Smooth muscle cell (in vitro differentiated cells): ENCODE results near the gene SIX5. TPM values are rescaled to one million over a fixed set of nuclear protein-coding genes. Genes with fewer than 3 reads are reported as not detected.

Experiments
- DNase-seq: peaks from one replicate; lab custom pipeline; 2025; ENCODE audit not compliant: unreplicated experiment; lab: John Stamatoyannopoulos, UW
- H2AFZ ChIP-seq: fragments of 200-600 bp; sonication (generic); 2 replicates; pipeline ENCODE4 v1.6.0; 2016; ENCODE audit warnings: antibody characterized with exemption, low read depth, mild to moderate bottlenecking
- H3F3A ChIP-seq: fragments of 200-600 bp; sonication (generic); 2 replicates; pipeline ENCODE4 v1.6.0; 2017; ENCODE audit warnings: antibody characterized with exemption, low read depth
- H3K27ac ChIP-seq: fragments of 200-600 bp; sonication (generic); 2 replicates; pipeline ENCODE4 v1.5.1; 2016; ENCODE audit warnings: low read depth, mild to moderate bottlenecking
- H3K27me3 ChIP-seq: fragments of 200-600 bp; sonication (generic); 2 replicates; pipeline ENCODE4 v1.6.1; 2016; ENCODE audit warnings: low read depth, mild to moderate bottlenecking
- H3K36me3 ChIP-seq: fragments of 200-600 bp; sonication (generic); 2 replicates; pipeline ENCODE4 v1.5.1; 2016; ENCODE audit warnings: low read depth
- H3K4me1 ChIP-seq: fragments of 200-600 bp; sonication (generic); 2 replicates; pipeline ENCODE4 v1.5.1; 2016; ENCODE audit warnings: low read depth
- H3K4me2 ChIP-seq: fragments of 200-600 bp; sonication (generic); 2 replicates; pipeline ENCODE4 v1.6.0; 2016; ENCODE audit warnings: mild to moderate bottlenecking
- H3K4me3 ChIP-seq: fragments of 200-600 bp; sonication (generic); 2 replicates; pipeline ENCODE4 v1.5.1; 2016; ENCODE audit warnings: mild to moderate bottlenecking
- H3K79me2 ChIP-seq: fragments of 200-600 bp; sonication (generic); 2 replicates; pipeline ENCODE4 v1.6.0; 2016; ENCODE audit warnings: low read depth, mild to moderate bottlenecking
- H3K9ac ChIP-seq: fragments of 200-600 bp; sonication (generic); 2 replicates; pipeline ENCODE4 v1.6.0; 2016; ENCODE audit warnings: low read depth
- H3K9me3 ChIP-seq: fragments of 200-600 bp; sonication (generic); replicated peaks from 2 replicates; pipeline ENCODE4 v1.5.1; 2016; ENCODE audit warnings: low read depth
- H4K20me1 ChIP-seq: fragments of 200-600 bp; sonication (generic); 2 replicates; pipeline ENCODE4 v1.6.0; 2016; ENCODE audit warnings: low read depth
- WGBS: methylation state at CpG from one replicate; pipeline ENCODE4 v1.1.7; 2016; ENCODE audit warnings: low lambda C conversion rate; 5-methylcytosine and 5-hydroxymethylcytosine counted together
- polyA plus RNA-seq: library from polyadenylated mRNA; unstranded; fragments of >200 nt; fragmentation: Nextera tagmentation; extraction: Ambion mirVana; gene quantifications from 2 replicates; pipeline ENCODE4 v1.2.1, GENCODE V29; 2016
- total RNA-seq: library from RNA; depleted of rRNA; stranded (reverse); fragments of >200 nt; gene quantifications from 2 replicates; pipeline ENCODE4 v1.2.3, GENCODE V29; 2014
- TF ChIP-seq, protein P1 (sequence below): fragments of 200-600 bp; sonication (generic); IDR thresholded peaks from 2 replicates; pipeline ENCODE4 v1.5.1; 2017; ENCODE audit warnings: borderline replicate concordance, mild to moderate bottlenecking, antibody characterized with exemption; ENCODE audit not compliant: insufficient read depth, poor library complexity, severe bottlenecking

The SIX5 gene
- total and polyA plus RNA-seq, 2 experiments from 2014 or later = 10.2 to 16.0 TPM

DNA sequence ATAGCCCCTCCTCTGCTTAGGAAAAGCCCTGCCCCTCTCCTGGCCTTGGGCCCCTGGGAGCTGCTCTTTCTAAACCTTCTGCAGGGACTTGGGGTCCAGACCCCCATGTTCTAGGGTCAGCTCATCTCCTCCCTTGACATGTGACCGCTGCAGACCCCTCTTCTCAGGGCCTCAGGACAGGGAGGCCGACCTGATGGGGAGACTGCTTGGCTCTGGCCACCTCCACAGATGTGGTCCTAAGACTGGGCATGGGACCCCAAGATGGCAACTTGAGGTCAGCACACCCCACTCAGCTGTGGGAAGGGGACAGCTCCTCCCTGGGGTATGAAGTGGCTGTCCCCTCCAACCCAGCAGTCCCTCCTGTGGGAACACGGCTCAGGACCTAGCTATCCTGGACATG is 3.9 kb upstream of the SIX5 start:
- Histone ChIP-seq H3K4me1 (no peaks in the 10 kb centered on the region), H3K27ac (no peak overlapping the region), H3F3A (peaks cover 32% of the 10 kb centered on the region), H2AFZ (no peak overlapping the region), H3K9ac (no peak overlapping the region), H3K36me3 (no peaks in the 10 kb centered on the region), H3K4me3 (no peak overlapping the region), H3K79me2 (no peaks in the 10 kb centered on the region), H4K20me1 (peaks cover 21% of the 10 kb centered on the region), H3K9me3 (no peaks in the 10 kb centered on the region), H3K4me2 (no peak overlapping the region), H3K27me3 (no peaks in the 10 kb centered on the region)
- WGBS = 94% methylated on average over 3 of the region's 3 CpGs
- TF ChIP-seq, protein P1, sequence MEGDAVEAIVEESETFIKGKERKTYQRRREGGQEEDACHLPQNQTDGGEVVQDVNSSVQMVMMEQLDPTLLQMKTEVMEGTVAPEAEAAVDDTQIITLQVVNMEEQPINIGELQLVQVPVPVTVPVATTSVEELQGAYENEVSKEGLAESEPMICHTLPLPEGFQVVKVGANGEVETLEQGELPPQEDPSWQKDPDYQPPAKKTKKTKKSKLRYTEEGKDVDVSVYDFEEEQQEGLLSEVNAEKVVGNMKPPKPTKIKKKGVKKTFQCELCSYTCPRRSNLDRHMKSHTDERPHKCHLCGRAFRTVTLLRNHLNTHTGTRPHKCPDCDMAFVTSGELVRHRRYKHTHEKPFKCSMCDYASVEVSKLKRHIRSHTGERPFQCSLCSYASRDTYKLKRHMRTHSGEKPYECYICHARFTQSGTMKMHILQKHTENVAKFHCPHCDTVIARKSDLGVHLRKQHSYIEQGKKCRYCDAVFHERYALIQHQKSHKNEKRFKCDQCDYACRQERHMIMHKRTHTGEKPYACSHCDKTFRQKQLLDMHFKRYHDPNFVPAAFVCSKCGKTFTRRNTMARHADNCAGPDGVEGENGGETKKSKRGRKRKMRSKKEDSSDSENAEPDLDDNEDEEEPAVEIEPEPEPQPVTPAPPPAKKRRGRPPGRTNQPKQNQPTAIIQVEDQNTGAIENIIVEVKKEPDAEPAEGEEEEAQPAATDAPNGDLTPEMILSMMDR = no peak
- no peak for DNase-seq

DNA sequence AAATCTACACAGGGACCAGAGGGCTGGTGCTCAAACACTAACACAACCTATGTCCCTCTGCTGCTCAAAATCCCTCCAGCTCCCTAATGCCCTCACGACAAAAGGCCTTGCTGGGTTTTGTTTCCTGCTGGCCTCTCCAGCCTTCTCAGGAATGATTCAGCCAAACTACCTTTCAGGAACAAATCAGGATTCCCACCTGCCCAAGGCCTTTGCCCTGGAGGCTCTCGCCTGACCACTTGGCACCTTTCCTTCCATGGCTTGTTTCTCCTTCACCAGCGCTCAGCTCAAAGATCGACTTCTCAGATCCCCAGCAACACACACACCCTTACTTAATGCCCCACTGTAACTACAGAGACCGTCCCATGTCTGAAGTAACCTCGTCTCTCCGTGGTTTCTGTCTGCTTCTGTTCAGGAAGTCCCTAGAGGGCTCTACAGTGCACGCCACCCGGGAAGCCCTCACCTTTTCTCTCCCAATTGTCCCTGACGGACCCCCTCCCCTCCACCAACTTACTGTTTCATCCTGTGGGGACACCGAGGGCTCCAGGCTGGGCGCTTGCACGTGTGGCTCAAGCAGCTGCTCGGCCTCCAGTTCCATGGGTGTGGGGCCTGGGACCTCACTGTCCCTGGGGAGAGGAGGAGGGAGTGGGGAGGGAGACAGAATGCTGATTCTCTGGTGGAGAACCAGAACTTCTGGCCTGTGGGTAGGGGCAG is 3.2 kb upstream of the SIX5 start:
- peaks cover 16% of the 10 kb centered on the region for H4K20me1 ChIP-seq
- 89% methylated on average over 14 of the region's 14 CpGs for WGBS
- H3K27ac ChIP-seq = no peak overlapping the region
- H2AFZ ChIP-seq = no peak overlapping the region
- TF ChIP-seq, protein P1 = no peak
- no peak overlapping the region for H3K4me2 ChIP-seq
- no peaks in the 10 kb centered on the region for H3K4me1 ChIP-seq
- no peak for DNase-seq
- H3K9ac ChIP-seq = no peak overlapping the region
- no peak overlapping the region for H3K4me3 ChIP-seq
- H3K27me3 ChIP-seq = no peaks in the 10 kb centered on the region
- H3K36me3 ChIP-seq = no peaks in the 10 kb centered on the region
- no peaks in the 10 kb centered on the region for H3K9me3 ChIP-seq
- H3K79me2 ChIP-seq = peaks cover under 1% of the 10 kb centered on the region
- H3F3A ChIP-seq = peaks cover 29% of the 10 kb centered on the region

DNA sequence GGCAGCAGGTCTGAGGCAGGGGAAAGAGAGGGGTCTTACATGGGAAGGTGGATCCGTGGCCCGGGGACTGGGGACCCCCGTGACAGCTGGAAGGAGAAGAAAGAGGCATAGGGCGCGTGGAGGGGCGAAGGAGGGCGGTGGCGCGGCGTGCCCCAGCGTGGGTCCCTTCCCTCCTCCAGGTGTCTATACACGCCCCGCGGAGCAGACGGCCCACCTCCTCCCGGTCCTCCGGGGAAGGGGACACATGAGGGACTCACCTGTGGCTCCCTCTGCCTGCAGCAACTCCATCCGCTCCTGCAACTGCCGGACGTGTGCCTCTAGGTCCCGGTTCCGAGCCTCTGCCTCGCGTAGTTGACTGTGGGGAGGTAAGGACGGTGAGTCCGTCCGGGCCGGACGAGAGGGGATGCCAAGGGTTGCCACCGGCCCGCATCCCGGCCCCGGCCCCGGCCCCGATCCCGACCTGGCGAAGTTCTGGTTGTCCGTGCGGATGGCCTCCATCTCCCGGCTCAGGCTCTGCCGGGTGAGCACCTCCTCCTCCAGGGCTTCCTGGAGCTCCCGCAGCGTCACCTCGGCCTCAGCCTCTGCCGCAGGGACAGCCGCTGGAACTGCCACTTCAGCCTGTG is 2.4 kb upstream of the SIX5 start:
- H3K4me2 ChIP-seq = peak overlapping the region; percentile 92
- DNase-seq = no peak
- 92% methylated on average over 43 of the region's 46 CpGs for WGBS
- H3F3A ChIP-seq = peaks cover 22% of the 10 kb centered on the region
- peaks cover 16% of the 10 kb centered on the region for H4K20me1 ChIP-seq
- H3K79me2 ChIP-seq = peaks cover 8% of the 10 kb centered on the region
- no peak overlapping the region for H2AFZ ChIP-seq
- no peak overlapping the region for H3K9ac ChIP-seq
- TF ChIP-seq, protein P1 = no peak
- H3K4me1 ChIP-seq = peaks cover 8% of the 10 kb centered on the region
- no peaks in the 10 kb centered on the region for H3K36me3 ChIP-seq
- no peaks in the 10 kb centered on the region for H3K9me3 ChIP-seq
- no peak overlapping the region for H3K27ac ChIP-seq
- H3K27me3 ChIP-seq = no peaks in the 10 kb centered on the region
- H3K4me3 ChIP-seq = no peak overlapping the region
